Measurements from ENCODE around the gene GRID1. TPM values are rescaled to one million over a fixed set of nuclear protein-coding genes. Genes with fewer than 3 reads are reported as not detected.

GRID1 gene
- total and polyA plus RNA-seq, 9 of the 15 experiments (the other 6 are each of a cell fraction or from before 2014, with no cell fraction given) = 0.01 to 7.2 (median 1.2) TPM

DNA sequence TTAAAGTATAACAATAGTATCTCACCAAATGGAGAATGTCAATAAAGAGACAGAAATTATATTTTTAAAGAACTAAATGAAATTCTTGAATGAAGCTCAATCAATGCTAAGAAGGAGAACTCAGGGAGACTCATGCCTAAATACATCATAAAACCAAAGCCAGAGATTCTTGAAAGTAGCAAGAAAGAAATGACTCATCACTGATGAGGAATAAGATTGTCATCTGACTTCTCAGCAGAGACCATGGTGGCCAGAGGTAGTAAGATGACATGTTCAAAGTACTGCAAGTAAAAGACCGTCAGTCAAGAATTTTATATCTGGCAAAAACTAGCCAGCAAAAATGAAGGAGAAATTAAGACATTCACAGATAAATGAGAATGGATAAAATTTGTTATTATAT, 399.0 kb downstream of the GRID1 start (continued):
- TF ChIP-seq, protein P1, sequence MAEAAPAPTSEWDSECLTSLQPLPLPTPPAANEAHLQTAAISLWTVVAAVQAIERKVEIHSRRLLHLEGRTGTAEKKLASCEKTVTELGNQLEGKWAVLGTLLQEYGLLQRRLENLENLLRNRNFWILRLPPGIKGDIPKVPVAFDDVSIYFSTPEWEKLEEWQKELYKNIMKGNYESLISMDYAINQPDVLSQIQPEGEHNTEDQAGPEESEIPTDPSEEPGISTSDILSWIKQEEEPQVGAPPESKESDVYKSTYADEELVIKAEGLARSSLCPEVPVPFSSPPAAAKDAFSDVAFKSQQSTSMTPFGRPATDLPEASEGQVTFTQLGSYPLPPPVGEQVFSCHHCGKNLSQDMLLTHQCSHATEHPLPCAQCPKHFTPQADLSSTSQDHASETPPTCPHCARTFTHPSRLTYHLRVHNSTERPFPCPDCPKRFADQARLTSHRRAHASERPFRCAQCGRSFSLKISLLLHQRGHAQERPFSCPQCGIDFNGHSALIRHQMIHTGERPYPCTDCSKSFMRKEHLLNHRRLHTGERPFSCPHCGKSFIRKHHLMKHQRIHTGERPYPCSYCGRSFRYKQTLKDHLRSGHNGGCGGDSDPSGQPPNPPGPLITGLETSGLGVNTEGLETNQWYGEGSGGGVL (CRISPR knock-in tag; IDR thresholded peaks at IDR 0.05) = no peak
- TF ChIP-seq JUND (IDR thresholded peaks at IDR 0.05; ENCODE audit: borderline replicate concordance, low read depth, low read length) = peak; percentile 84
- TF ChIP-seq JUND (tag; IDR thresholded peaks at IDR 0.05; ENCODE audit: borderline replicate concordance, low read depth, low read length) = peak; percentile 88; the same call in 2 of the 3 replicates
- peak; percentile 70; the same call in 1 of the 2 replicates for TF ChIP-seq JUNB (CRISPR knock-in tag; conservative IDR thresholded peaks at IDR 0.05)

GRCh38 chr10:85961479-85962067, 405.0 kb downstream of the GRID1 start:
- 0% methylated on average over 1 of the region's 1 CpG for WGBS (ENCODE audit: insufficient coverage, low coverage, missing lambda C conversion rate)
- Histone ChIP-seq H3K9ac (ENCODE audit: insufficient read depth in 1 of 2, low read depth in 2 of 2, low read length in 2 of 2) (no peak overlapping the region), H3K9me3 (replicated peaks; ENCODE audit: control insufficient read depth, insufficient read depth, low read depth, low read length) (no peaks in the 10 kb centered on the region), H3K9me1 (ENCODE audit: control insufficient read depth, insufficient read depth, low read length) (no peaks in the 10 kb centered on the region), H3K4me1 (replicated peaks in 1 of 2; ENCODE audit: control insufficient read depth in 2 of 2, insufficient read depth in 2 of 2, low read length in 2 of 2) (no peaks in the 10 kb centered on the region), H3K4me2 (ENCODE audit: insufficient read depth, low read length) (no peak overlapping the region), H3K36me3 (ENCODE audit: control insufficient read depth, insufficient read depth, low read length) (no peaks in the 10 kb centered on the region), H3K79me2 (ENCODE audit: control insufficient read depth, insufficient read depth, low read length) (no peaks in the 10 kb centered on the region), H4K20me1 (replicated peaks; ENCODE audit: control insufficient read depth, insufficient read depth, low read length) (no peaks in the 10 kb centered on the region), H2AFZ (ENCODE audit: low read depth, low read length) (no peak overlapping the region), H3K4me3 (no peak overlapping the region), H3K27me3 (ENCODE audit: control insufficient read depth in 2 of 2, insufficient read depth in 2 of 2, low read length in 2 of 2) (peaks cover 2 to 19% of the 10 kb centered on the region in 2 experiments; a peak in 3 of 5 replicates), H3K27ac (ENCODE audit: extremely low read depth, low read depth, low read length) (no peak overlapping the region)
- ChIA-PET POLR2A (no interaction called here), CTCF (ENCODE audit: low intra/inter-chr PET ratio) (no interaction called here)
- DNase-seq (ENCODE audit: extremely low read depth in 1 of 4, low spot score in 3 of 4) (no peak), FAIRE-seq (no peak), ATAC-seq (no peak)
- in situ Hi-C loops (cut with MboI) = no loop called here
- BruUV-seq (replicated peaks) = no TSS peak
- intact Hi-C loops (cut with micrococcal nuclease) = no loop called here
- TF ChIP-seq BDP1 (IDR thresholded peaks at IDR 0.05; ENCODE audit: insufficient read depth, insufficient read length) = no peak
- TF ChIP-seq KLF6 (CRISPR knock-in tag; IDR thresholded peaks at IDR 0.05; ENCODE audit: borderline replicate concordance) = no peak
- no peak for TF ChIP-seq ZNF354B (CRISPR knock-in tag; IDR thresholded peaks at IDR 0.05)
- no peak for TF ChIP-seq SLC30A9 (CRISPR knock-in tag; IDR thresholded peaks at IDR 0.05)
- TF ChIP-seq PCBP2 (IDR thresholded peaks at IDR 0.05; ENCODE audit: low read depth, low read length, poor library complexity, severe bottlenecking) = peak; percentile 64
- TF ChIP-seq ZNF512 (tag; IDR thresholded peaks at IDR 0.05) = peak; percentile 85
